ENCODE data around the gene ORC3.
"Not testable (repeated sequence)": the region's sequence is repeated elsewhere in the genome, so short reads cannot be mapped to it uniquely, and the experiment has no call there.

Gene ORC3

GRCh38 chr6:87700397-87701343 is 110.7 kb downstream of the ORC3 start:
- peak; percentile 85 for DNase-seq

GRCh38 chr6:87701344-87701675 is 111.4 kb downstream of the ORC3 start:
- peak; percentile 22 for DNase-seq

GRCh38 chr6:87701676-87702588 is 112.0 kb downstream of the ORC3 start, which contains the start of gene AKIRIN2:
Gene AKIRIN2, minus strand, starts transcription at chr6:87702233. Its CDS starts 549 bp downstream, at chr6:87701684.
- DNase-seq = peak; percentile 100

- peak; percentile 38 for DNase-seq
These were observed 112.6 kb downstream of the ORC3 start for GRCh38 chr6:87702589-87702945.

- peak; percentile 49 for DNase-seq
These were observed 113.1 kb downstream of the ORC3 start for GRCh38 chr6:87703039-87703438.

GRCh38 chr6:87705070-87705691 is 115.2 kb downstream of the ORC3 start:
- DNase-seq = no peak

- no peak for DNase-seq
These were observed 116.4 kb downstream of the ORC3 start for GRCh38 chr6:87706187-87706966.

- DNase-seq = not testable (repeated sequence)
These were observed 118.9 kb downstream of the ORC3 start for GRCh38 chr6:87708581-87709427.

- DNase-seq = peak; percentile 73
These were observed 120.2 kb downstream of the ORC3 start for GRCh38 chr6:87710090-87710489.

GRCh38 chr6:87712713-87713112 is 122.8 kb downstream of the ORC3 start:
- DNase-seq = not testable (repeated sequence)

GRCh38 chr6:87714093-87714842 is 124.3 kb downstream of the ORC3 start:
- DNase-seq = peak; percentile 79

Data from suppressor macrophage treated with lipopolysaccharide for 4 hours (primary cell).